GM21381 (cell line): ENCODE data around the gene TRMT5.

Source experiments
- ATAC-seq: cut with Tn5 transposase; IDR thresholded peaks from one replicate; pipeline ENCODE4 v1.9.1; 2021; ENCODE audit warnings: mild to moderate bottlenecking, moderate library complexity; ENCODE audit not compliant: unreplicated experiment

TRMT5 gene

GRCh38 chr14:60965402-60965801, 15.5 kb downstream of the TRMT5 start:
- no peak for ATAC-seq

GRCh38 chr14:60964904-60965303, 16.0 kb downstream of the TRMT5 start:
- no peak for ATAC-seq

GRCh38 chr14:60963761-60964160, 17.1 kb downstream of the TRMT5 start:
- ATAC-seq: no peak

- no peak for ATAC-seq
Observed at GRCh38 chr14:60958146-60958545, 22.7 kb downstream of the TRMT5 start.

- ATAC-seq: no peak
Observed at GRCh38 chr14:60956632-60957031, 24.2 kb downstream of the TRMT5 start.

- no peak for ATAC-seq
Observed at GRCh38 chr14:60956202-60956601, 24.7 kb downstream of the TRMT5 start.

- ATAC-seq: no peak
Observed at GRCh38 chr14:60951776-60952435, 29.0 kb downstream of the TRMT5 start.

- no peak for ATAC-seq
Observed at GRCh38 chr14:60946773-60947172, 34.1 kb downstream of the TRMT5 start.

GRCh38 chr14:60945984-60946383, 34.9 kb downstream of the TRMT5 start:
- no peak for ATAC-seq

- no peak for ATAC-seq
Observed at GRCh38 chr14:60944204-60944603, 36.7 kb downstream of the TRMT5 start.

GRCh38 chr14:60943637-60944032, 37.2 kb downstream of the TRMT5 start:
- ATAC-seq: no peak

- no peak for ATAC-seq
Observed at GRCh38 chr14:60935319-60935718, 45.6 kb downstream of the TRMT5 start.

GRCh38 chr14:60933920-60934655, 46.8 kb downstream of the TRMT5 start:
- no peak for ATAC-seq

GRCh38 chr14:60931218-60931617, 49.7 kb downstream of the TRMT5 start:
- ATAC-seq: no peak

- peak; percentile 73 for ATAC-seq
Observed at GRCh38 chr14:60926002-60926401, 54.9 kb downstream of the TRMT5 start.

- ATAC-seq: no peak
Observed at GRCh38 chr14:60925286-60925685, 55.6 kb downstream of the TRMT5 start.

GRCh38 chr14:60922050-60922449, 58.8 kb downstream of the TRMT5 start:
- ATAC-seq: no peak
